Neural crest cell (in vitro differentiated cells): ENCODE data around the gene TOLLIP. TPM values are rescaled to one million over a fixed set of nuclear protein-coding genes. Genes with fewer than 3 reads are reported as not detected.

Source experiments
- DNase-seq: peaks from one replicate; pipeline ENCODE4 v3.0.0; 2021; ENCODE audit warnings: low read depth, mixed read lengths, low spot score
- H3K27ac Mint-ChIP-seq: one replicate; pipeline ENCODE4 v1.8.0; 2021; ENCODE audit warnings: mild to moderate bottlenecking, mixed read lengths; ENCODE audit not compliant: unreplicated experiment
- H3K27me3 Mint-ChIP-seq: 2 replicates; pipeline ENCODE4 v1.8.0; 2021; ENCODE audit warnings: low read depth, mild to moderate bottlenecking, mixed read lengths
- H3K36me3 Mint-ChIP-seq: 2 replicates; pipeline ENCODE4 v1.8.0; 2021; ENCODE audit warnings: low read depth, mild to moderate bottlenecking, mixed read lengths
- H3K4me1 Mint-ChIP-seq: 2 replicates; pipeline ENCODE4 v1.8.0; 2021; ENCODE audit warnings: mixed read lengths
- H3K4me3 Mint-ChIP-seq: one replicate; pipeline ENCODE4 v1.8.0; 2021; ENCODE audit warnings: mild to moderate bottlenecking, mixed read lengths
- H3K9me3 Mint-ChIP-seq: 2 replicates; pipeline ENCODE4 v1.8.0; 2021; ENCODE audit warnings: mixed read lengths
- CTCF ChIP-seq: fragments of 200-600 bp; sonication (generic); conservative IDR thresholded peaks from 2 replicates; pipeline ENCODE4 v1.5.0; 2021; ENCODE audit warnings: antibody characterized with exemption, mild to moderate bottlenecking
- total RNA-seq: library from RNA; stranded (reverse); gene quantifications from 2 replicates; pipeline ENCODE4 v1.2.1, GENCODE V29; 2021

Gene TOLLIP
- total RNA-seq, 1 donor from 2014 or later = 40.3 TPM

DNA sequence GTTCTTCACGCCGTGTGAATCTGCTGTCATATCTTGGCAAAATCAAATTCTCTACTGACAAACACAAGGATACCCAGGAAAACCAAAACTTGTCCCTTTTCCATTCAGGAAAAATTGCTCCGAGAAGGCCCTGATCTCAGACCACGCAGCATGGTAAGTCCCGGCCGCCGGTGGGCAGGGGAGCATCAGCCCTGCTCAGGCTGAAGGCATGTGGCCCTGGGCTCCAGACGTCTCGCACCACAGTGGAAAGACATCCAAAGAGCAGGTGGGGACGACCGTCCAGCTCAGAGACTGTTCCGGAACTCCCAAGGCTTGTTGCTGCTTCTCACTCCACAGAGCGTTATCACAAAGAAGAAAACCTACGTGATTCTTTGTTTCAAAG is 29.8 kb downstream of the TOLLIP start:
- no peaks in the 10 kb centered on the region for H3K27me3 Mint-ChIP-seq
- no peak for DNase-seq
- peaks cover 6% of the 10 kb centered on the region for H3K4me1 Mint-ChIP-seq
- H3K27ac Mint-ChIP-seq = no peak overlapping the region
- TF ChIP-seq CTCF = no peak
- peaks cover 3% of the 10 kb centered on the region for H3K36me3 Mint-ChIP-seq
- no peak overlapping the region for H3K4me3 Mint-ChIP-seq
- no peaks in the 10 kb centered on the region for H3K9me3 Mint-ChIP-seq

- Mint-ChIP-seq H3K27me3 (no peaks in the 10 kb centered on the region), H3K9me3 (no peaks in the 10 kb centered on the region), H3K4me1 (peaks cover 6% of the 10 kb centered on the region), H3K27ac (no peak overlapping the region), H3K4me3 (no peak overlapping the region), H3K36me3 (peaks cover 3% of the 10 kb centered on the region)
- no peak for TF ChIP-seq CTCF
- DNase-seq = no peak
Observed at GRCh38 chr11:1278766-1279673, 30.4 kb downstream of the TOLLIP start.

DNA sequence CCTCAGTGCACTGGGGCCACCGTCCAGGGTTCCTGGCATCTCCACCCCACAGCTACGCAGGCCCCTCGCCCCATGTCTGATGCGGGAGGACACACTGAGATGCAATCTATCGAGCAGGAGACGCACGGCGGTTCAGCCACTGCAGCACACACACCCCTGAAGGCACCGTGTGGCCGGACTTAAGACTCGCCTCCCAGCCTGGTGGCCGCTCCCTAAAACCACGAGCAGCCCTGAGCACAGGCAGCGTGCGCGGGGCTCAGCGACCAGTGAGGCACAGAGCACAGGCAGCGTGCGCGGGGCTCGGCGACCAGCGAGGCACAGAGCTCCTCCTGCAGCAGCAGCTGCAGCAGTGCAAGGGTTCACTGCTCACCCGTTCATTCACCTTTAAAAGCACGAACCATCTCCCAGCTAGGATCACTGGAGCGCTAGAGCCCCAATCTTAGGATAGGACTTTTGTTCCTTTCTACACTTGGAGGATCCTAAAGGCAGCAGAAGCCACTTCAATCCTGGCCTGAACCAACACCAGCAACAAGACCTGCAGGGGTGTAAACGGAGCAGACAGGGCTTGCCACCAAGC is 31.4 kb downstream of the TOLLIP start:
- Mint-ChIP-seq H3K36me3 (peaks cover 3% of the 10 kb centered on the region), H3K9me3 (no peaks in the 10 kb centered on the region), H3K4me3 (no peak overlapping the region), H3K27ac (no peak overlapping the region), H3K27me3 (no peaks in the 10 kb centered on the region), H3K4me1 (peaks cover 6% of the 10 kb centered on the region)
- no peak for TF ChIP-seq CTCF
- DNase-seq = no peak

- Mint-ChIP-seq H3K4me1 (peaks cover 4% of the 10 kb centered on the region), H3K4me3 (no peak overlapping the region), H3K27me3 (no peaks in the 10 kb centered on the region), H3K9me3 (no peaks in the 10 kb centered on the region), H3K27ac (no peak overlapping the region), H3K36me3 (peaks cover 5% of the 10 kb centered on the region)
- no peak for TF ChIP-seq CTCF
- DNase-seq = no peak
Observed at GRCh38 chr11:1276866-1277615, 32.4 kb downstream of the TOLLIP start.

DNA sequence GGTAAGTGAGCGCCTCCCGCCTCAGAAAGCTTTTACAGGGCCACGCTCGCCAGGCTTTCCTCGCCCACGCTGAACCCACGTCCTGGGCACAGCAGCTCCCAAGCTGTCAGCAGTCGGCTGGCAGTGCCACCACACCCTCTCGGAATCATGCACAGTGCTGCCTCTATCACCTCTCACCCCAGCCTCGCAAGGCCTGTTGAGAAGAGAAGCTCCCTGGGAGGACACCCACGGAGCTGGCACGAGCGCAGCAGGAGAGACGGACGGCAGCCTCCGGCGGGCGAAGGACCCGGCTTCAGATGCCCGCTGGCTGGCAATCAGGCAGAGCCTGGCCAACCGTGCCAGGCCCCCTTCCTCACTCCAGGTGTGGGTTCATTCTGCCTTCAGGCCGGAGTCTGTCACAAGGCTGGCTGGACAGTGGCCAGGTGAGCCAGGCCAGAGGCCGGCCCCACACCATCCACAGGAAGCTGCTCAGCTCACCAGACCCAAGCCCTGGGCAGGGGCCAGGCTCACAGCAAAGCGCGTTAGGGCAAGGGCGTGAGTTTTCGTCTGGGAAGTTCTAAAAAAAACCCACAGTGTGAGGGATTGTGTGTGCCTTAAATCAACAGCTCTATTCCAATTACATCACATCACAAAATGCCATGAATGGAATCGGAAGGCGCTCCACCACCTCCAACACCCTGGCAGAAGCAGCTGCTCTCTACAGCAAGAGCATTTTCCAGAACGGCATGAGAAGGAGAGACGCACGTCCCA is 33.2 kb downstream of the TOLLIP start:
- Mint-ChIP-seq H3K27ac (no peak overlapping the region), H3K4me3 (no peak overlapping the region), H3K4me1 (peaks cover 4% of the 10 kb centered on the region), H3K27me3 (no peaks in the 10 kb centered on the region), H3K9me3 (no peaks in the 10 kb centered on the region), H3K36me3 (peaks cover 5% of the 10 kb centered on the region)
- no peak for DNase-seq
- TF ChIP-seq CTCF = no peak
